Neural crest cell (in vitro differentiated cells): ENCODE data around the gene SH2B2. TPM values are rescaled to one million over a fixed set of nuclear protein-coding genes. Genes with fewer than 3 reads are reported as not detected.
"Not testable (repeated sequence)": the region's sequence is repeated elsewhere in the genome, so short reads cannot be mapped to it uniquely, and the experiment has no call there.

Experiments used
- DNase-seq: peaks from one replicate; pipeline ENCODE4 v3.0.0; 2021; ENCODE audit warnings: low read depth, mixed read lengths, low spot score
- H3K27ac Mint-ChIP-seq: one replicate; pipeline ENCODE4 v1.8.0; 2021; ENCODE audit warnings: mild to moderate bottlenecking, mixed read lengths; ENCODE audit not compliant: unreplicated experiment
- H3K27me3 Mint-ChIP-seq: 2 replicates; pipeline ENCODE4 v1.8.0; 2021; ENCODE audit warnings: low read depth, mild to moderate bottlenecking, mixed read lengths
- H3K36me3 Mint-ChIP-seq: 2 replicates; pipeline ENCODE4 v1.8.0; 2021; ENCODE audit warnings: low read depth, mild to moderate bottlenecking, mixed read lengths
- H3K4me1 Mint-ChIP-seq: 2 replicates; pipeline ENCODE4 v1.8.0; 2021; ENCODE audit warnings: mixed read lengths
- H3K4me3 Mint-ChIP-seq: one replicate; pipeline ENCODE4 v1.8.0; 2021; ENCODE audit warnings: mild to moderate bottlenecking, mixed read lengths
- H3K9me3 Mint-ChIP-seq: 2 replicates; pipeline ENCODE4 v1.8.0; 2021; ENCODE audit warnings: mixed read lengths
- total RNA-seq: library from RNA; stranded (reverse); gene quantifications from 2 replicates; pipeline ENCODE4 v1.2.1, GENCODE V29; 2021
- TF ChIP-seq, protein P1 (sequence below): fragments of 200-600 bp; sonication (generic); conservative IDR thresholded peaks from 2 replicates; pipeline ENCODE4 v1.5.0; 2021; ENCODE audit warnings: antibody characterized with exemption, mild to moderate bottlenecking

SH2B2 gene
- total RNA-seq, 1 donor from 2014 or later: 16.4 TPM

- DNase-seq: no peak
- Mint-ChIP-seq H3K36me3 (no peaks in the 10 kb centered on the region), H3K9me3 (no peaks in the 10 kb centered on the region), H3K4me3 (no peak overlapping the region), H3K27me3 (peaks cover 20% of the 10 kb centered on the region), H3K4me1 (peaks cover 4% of the 10 kb centered on the region), H3K27ac (no peak overlapping the region)
- TF ChIP-seq, protein P1, sequence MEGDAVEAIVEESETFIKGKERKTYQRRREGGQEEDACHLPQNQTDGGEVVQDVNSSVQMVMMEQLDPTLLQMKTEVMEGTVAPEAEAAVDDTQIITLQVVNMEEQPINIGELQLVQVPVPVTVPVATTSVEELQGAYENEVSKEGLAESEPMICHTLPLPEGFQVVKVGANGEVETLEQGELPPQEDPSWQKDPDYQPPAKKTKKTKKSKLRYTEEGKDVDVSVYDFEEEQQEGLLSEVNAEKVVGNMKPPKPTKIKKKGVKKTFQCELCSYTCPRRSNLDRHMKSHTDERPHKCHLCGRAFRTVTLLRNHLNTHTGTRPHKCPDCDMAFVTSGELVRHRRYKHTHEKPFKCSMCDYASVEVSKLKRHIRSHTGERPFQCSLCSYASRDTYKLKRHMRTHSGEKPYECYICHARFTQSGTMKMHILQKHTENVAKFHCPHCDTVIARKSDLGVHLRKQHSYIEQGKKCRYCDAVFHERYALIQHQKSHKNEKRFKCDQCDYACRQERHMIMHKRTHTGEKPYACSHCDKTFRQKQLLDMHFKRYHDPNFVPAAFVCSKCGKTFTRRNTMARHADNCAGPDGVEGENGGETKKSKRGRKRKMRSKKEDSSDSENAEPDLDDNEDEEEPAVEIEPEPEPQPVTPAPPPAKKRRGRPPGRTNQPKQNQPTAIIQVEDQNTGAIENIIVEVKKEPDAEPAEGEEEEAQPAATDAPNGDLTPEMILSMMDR: no peak
Observed at GRCh38 chr7:102326157-102326889, 39.7 kb downstream of the SH2B2 start.

GRCh38 chr7:102327183-102327582 is 40.5 kb downstream of the SH2B2 start:
- H3K36me3 Mint-ChIP-seq, H3K27ac Mint-ChIP-seq, DNase-seq, H3K4me3 Mint-ChIP-seq, H3K4me1 Mint-ChIP-seq, H3K9me3 Mint-ChIP-seq: not testable (repeated sequence)
- peaks cover 20% of the 10 kb centered on the region for H3K27me3 Mint-ChIP-seq

GRCh38 chr7:102328863-102329262 is 42.2 kb downstream of the SH2B2 start:
- H3K36me3 Mint-ChIP-seq, H3K9me3 Mint-ChIP-seq, H3K4me1 Mint-ChIP-seq, H3K27ac Mint-ChIP-seq, H3K4me3 Mint-ChIP-seq, DNase-seq: not testable (repeated sequence)
- H3K27me3 Mint-ChIP-seq: peaks cover 20% of the 10 kb centered on the region

DNA sequence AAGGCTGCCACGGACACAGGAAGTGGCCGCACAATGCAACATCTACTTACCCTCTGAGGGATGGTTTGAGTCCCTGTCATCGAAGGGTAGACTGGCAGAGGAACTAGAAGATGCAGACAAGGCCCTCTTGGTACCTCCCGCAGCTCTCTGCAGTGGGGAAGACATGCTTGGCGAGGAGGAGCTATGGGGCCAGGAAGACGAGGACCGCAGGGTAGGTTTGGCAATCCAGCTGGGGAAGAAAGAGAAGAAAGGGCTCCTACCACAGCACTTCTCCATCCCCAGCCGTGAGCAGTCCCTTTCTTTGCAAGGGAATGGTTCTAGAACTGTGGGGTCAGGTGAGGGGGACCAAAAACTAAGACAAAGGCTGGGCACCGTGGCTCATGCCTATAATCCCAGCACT is 42.7 kb downstream of the SH2B2 start:
- H3K4me1 Mint-ChIP-seq: not testable (repeated sequence)

DNA sequence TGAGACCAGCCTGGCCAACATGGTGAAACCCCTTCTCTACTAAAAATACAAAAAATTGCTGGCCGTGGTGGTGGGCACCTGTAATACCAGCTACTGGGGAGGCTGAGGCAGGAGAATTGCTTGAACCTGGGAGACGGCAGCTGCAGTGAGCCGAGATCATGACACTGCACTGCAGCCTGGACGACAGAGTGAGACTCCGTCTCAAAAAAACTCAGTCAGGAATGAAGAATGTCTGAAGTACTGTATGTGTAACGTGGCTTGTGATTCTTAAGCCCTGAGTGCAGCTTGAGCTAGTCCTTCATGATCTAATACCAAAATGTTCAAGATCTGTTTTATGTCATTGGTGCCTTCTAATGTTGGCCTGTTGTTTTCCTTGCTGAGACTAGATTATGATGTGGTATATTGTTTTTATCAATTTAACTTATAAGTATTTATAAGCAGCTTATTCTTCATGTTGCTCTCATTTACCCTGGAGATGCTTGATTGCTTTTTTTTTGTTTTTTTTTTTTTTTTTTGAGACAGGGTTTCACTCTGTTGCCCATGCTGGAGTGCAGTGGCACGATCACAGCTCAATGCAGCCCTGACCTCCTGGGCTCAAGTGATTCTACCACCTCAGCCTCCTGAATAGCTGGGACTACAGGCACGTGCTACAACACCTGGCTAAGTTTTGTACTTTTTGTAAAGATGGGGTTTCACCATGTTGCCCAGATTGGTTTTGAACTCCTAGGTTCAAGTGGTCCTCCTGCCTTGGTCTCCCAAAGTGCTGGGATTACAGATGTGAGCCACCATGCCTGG is 44.2 kb downstream of the SH2B2 start:
- H3K27me3 Mint-ChIP-seq: peaks cover 20% of the 10 kb centered on the region
- H3K4me1 Mint-ChIP-seq, H3K4me3 Mint-ChIP-seq, DNase-seq, H3K36me3 Mint-ChIP-seq, H3K9me3 Mint-ChIP-seq, H3K27ac Mint-ChIP-seq: not testable (repeated sequence)

More for the DNA sequence above, 42.7 kb downstream of the SH2B2 start:
- not testable (repeated sequence) for H3K36me3 Mint-ChIP-seq, H3K9me3 Mint-ChIP-seq, H3K4me3 Mint-ChIP-seq, H3K27ac Mint-ChIP-seq, DNase-seq
- H3K27me3 Mint-ChIP-seq: peaks cover 20% of the 10 kb centered on the region

GRCh38 chr7:102335574-102335973 is 48.9 kb downstream of the SH2B2 start:
- H3K9me3 Mint-ChIP-seq, H3K27ac Mint-ChIP-seq, H3K4me1 Mint-ChIP-seq, H3K4me3 Mint-ChIP-seq, H3K27me3 Mint-ChIP-seq, H3K36me3 Mint-ChIP-seq, DNase-seq: not testable (repeated sequence)

- H3K4me3 Mint-ChIP-seq, H3K27me3 Mint-ChIP-seq, H3K4me1 Mint-ChIP-seq, H3K36me3 Mint-ChIP-seq, H3K27ac Mint-ChIP-seq, H3K9me3 Mint-ChIP-seq, DNase-seq: not testable (repeated sequence)
Observed at GRCh38 chr7:102337002-102337401, 50.3 kb downstream of the SH2B2 start.

DNA sequence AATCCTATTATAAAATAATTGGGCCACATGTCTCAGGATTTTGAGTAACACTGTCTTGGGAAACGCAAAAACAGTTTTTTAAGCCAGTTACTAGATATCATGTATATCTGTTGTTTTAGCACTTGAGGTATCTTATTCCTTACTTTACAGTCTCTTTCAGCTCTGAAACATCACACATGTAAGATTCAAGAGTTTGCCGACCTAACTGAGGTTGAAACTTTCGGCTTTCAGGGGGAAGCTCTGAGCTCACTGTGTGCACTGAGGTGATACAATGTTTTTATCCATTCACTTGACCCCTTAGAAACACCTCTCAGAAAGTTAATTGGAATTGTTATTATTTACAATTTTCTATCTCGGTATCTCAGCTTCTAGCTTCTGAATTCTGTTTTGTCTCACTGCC is 50.8 kb downstream of the SH2B2 start:
- not testable (repeated sequence) for DNase-seq, H3K9me3 Mint-ChIP-seq, H3K27me3 Mint-ChIP-seq, H3K36me3 Mint-ChIP-seq, H3K4me3 Mint-ChIP-seq, H3K4me1 Mint-ChIP-seq, H3K27ac Mint-ChIP-seq

GRCh38 chr7:102340599-102341368 is 54.1 kb downstream of the SH2B2 start:
- not testable (repeated sequence) for H3K4me3 Mint-ChIP-seq, H3K27ac Mint-ChIP-seq, DNase-seq, H3K4me1 Mint-ChIP-seq, H3K27me3 Mint-ChIP-seq, H3K36me3 Mint-ChIP-seq, H3K9me3 Mint-ChIP-seq

DNA sequence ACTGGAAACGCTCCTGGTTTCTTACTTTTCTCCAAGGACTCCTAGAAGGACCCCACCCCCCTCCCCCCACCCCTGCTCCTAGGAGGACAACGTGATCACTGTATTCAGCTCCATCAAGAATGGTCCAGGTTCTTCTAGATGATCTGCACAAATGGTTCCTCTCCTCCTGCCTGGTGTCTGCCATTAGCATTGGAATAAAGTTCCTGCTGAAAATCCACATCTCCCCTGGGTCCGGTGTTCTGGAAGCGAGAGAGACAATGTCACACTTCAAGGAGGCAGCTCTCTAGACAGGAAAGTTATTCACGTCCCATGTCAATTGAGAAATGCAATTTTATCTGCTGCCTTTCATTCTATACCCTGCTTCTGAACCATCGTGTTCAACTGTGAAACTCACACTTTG is 60.3 kb downstream of the SH2B2 start:
- H3K36me3 Mint-ChIP-seq, H3K4me1 Mint-ChIP-seq, H3K4me3 Mint-ChIP-seq, H3K9me3 Mint-ChIP-seq, H3K27me3 Mint-ChIP-seq, DNase-seq, H3K27ac Mint-ChIP-seq: not testable (repeated sequence)

DNA sequence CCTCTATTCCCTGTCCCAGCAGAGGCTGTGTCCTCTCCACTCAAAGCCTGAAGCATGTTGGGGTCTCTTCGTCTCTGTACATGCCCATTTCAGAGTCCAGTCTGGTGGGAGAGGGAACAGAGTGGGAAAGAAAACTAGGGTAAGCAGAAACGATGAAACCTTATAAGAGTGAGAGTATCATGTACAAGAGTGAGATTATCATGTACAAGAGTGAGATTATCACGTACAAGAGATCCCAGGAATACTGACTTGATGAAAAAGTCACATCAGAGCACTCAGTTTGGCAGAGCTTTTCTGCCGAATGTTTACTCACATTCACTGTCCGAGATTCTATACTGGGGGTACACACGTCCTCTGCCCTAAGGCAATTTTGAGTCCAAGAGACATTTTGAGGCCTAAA is 69.7 kb downstream of the SH2B2 start, which contains the start of gene SPDYE6:
Gene SPDYE6, minus strand, starts transcription at position 101 of the 400 bp plus-strand sequence. CDS start 421 bp downstream, outside the sequence.
- H3K36me3 Mint-ChIP-seq, H3K9me3 Mint-ChIP-seq, H3K27me3 Mint-ChIP-seq: not testable (repeated sequence)

More for the DNA sequence above, 69.7 kb downstream of the SH2B2 start, which contains the start of gene SPDYE6:
- H3K4me1 Mint-ChIP-seq, H3K27ac Mint-ChIP-seq, H3K4me3 Mint-ChIP-seq, DNase-seq: not testable (repeated sequence)
